ENCODE measurements around the gene DIRAS1. TPM values are rescaled to one million over a fixed set of nuclear protein-coding genes. Genes with fewer than 3 reads are reported as not detected.
A peak's percentile ranks its signal among the peaks of the same experiment; 100 is the strongest.

The DIRAS1 gene
- total RNA-seq, 1 experiment from 2014 or later: 7.8 TPM

- H3K56ac ChIP-seq (ENCODE audit: insufficient read length, low read depth, low read length): no peak overlapping the region
- H3K23me2 ChIP-seq (ENCODE audit: insufficient read length, low read depth, low read length, poor library complexity, severe bottlenecking): no peaks in the 10 kb centered on the region
- no peak overlapping the region for H2BK12ac ChIP-seq (ENCODE audit: insufficient read length, low read depth, low read length)
- Mint-ChIP-seq H3K36me3 (ENCODE audit: insufficient read depth in 1 of 3, low read depth in 3 of 3) (peaks cover under 1 to 7% (median 5%) of the 10 kb centered on the region in 3 experiments; a peak in 5 of 7 replicates), H3K9me3 (no peaks in the 10 kb centered on the region), H3K4me1 (peaks cover 3 to 14% of the 10 kb centered on the region in 2 experiments), H3K4me3 (no peak overlapping the region; a peak in 1 of 5 replicates), H3K27me3 (ENCODE audit: low read depth) (peaks cover 33% of the 10 kb centered on the region), H3K27ac (peak overlapping the region in 1 of 3 experiments; percentile 23; a peak in 1 of 7 replicates)
- H3K4me2 ChIP-seq (ENCODE audit: insufficient read depth, insufficient read length, low read length): no peak overlapping the region
- H3K27ac ChIP-seq (ENCODE audit: insufficient read length, low read depth, low read length): no peak overlapping the region
- no peak overlapping the region for H2BK5ac ChIP-seq (ENCODE audit: insufficient read length, low read length)
- no peak overlapping the region for H3K14ac ChIP-seq (ENCODE audit: insufficient read depth, low read length)
- H2BK20ac ChIP-seq (ENCODE audit: low read depth, low read length, poor library complexity, severe bottlenecking): no peak overlapping the region
- no peak overlapping the region for H2AK5ac ChIP-seq (ENCODE audit: insufficient read length, low read length)
- no peak overlapping the region for H4K5ac ChIP-seq (ENCODE audit: insufficient read length, low read depth, low read length)
- no peak for DNase-seq
- TF ChIP-seq CTCF (conservative IDR thresholded peaks at IDR 0.05): no peak
- no peak overlapping the region for H2AFZ ChIP-seq (ENCODE audit: low read length)
- no peaks in the 10 kb centered on the region for H3K9me3 ChIP-seq (ENCODE audit: control insufficient read depth, low read depth, low read length)
- no peak overlapping the region for H4K8ac ChIP-seq (replicated peaks; ENCODE audit: insufficient read length, low read depth, low read length)
- H3K27me3 ChIP-seq (ENCODE audit: insufficient read depth, low read length): no peaks in the 10 kb centered on the region
- no peak overlapping the region for H3T11ph ChIP-seq (ENCODE audit: low read length)
- H3K79me1 ChIP-seq (ENCODE audit: insufficient read depth, low read depth, low read length, poor library complexity, severe bottlenecking): no peaks in the 10 kb centered on the region
- no peak overlapping the region for H3K23ac ChIP-seq (ENCODE audit: insufficient read length, low read depth, low read length)
- H4K20me1 ChIP-seq (ENCODE audit: control insufficient read depth, insufficient read depth, insufficient read length): peaks cover 3% of the 10 kb centered on the region
- no peak overlapping the region for H3K4ac ChIP-seq (ENCODE audit: low read depth, low read length)
- no peak overlapping the region for H4K91ac ChIP-seq (ENCODE audit: insufficient read length, low read depth, low read length)
- no CpG with 5 or more reads among the region's 23 CpGs for WGBS (ENCODE audit: extremely low coverage, insufficient read length, low lambda C conversion rate)
- H3K18ac ChIP-seq (ENCODE audit: insufficient read length, low read depth, low read length): no peak overlapping the region
- H3K9ac ChIP-seq (ENCODE audit: extremely low read depth, insufficient read length, low read length): no peak overlapping the region
- no peak overlapping the region for H2BK120ac ChIP-seq (ENCODE audit: low read depth, low read length, poor library complexity, severe bottlenecking)
- no peaks in the 10 kb centered on the region for H3K79me2 ChIP-seq (ENCODE audit: insufficient read depth, low read length)
- H3K4me1 ChIP-seq (ENCODE audit: insufficient read depth, low read length): no peaks in the 10 kb centered on the region; the same call in 1 of the 2 replicates
- H2BK15ac ChIP-seq (ENCODE audit: low read depth, low read length): no peak overlapping the region
These were observed 7.7 kb upstream of the DIRAS1 start for GRCh38 chr19:2728783-2729387.

Data from H9 (cell line).